DND-41 (cell line): ENCODE data around the gene NELL2.

Experiments
- ATAC-seq: fragments of 200-7000 bp; cut with Tn5 transposase; 3 replicates; pipeline ENCODE4 v1.9.1; 2021; ENCODE audit warnings: low read depth; ENCODE audit not compliant: insufficient read depth
- DNase-seq: peaks from one replicate; pipeline ENCODE4 v3.0.0-alpha.2; 2020
- H2AFZ ChIP-seq: 2 replicates; pipeline ENCODE4 v1.6.0; 2012; ENCODE audit warnings: low read depth, low read length
- H3K27ac ChIP-seq: 2 replicates; pipeline ENCODE4 v1.5.1; 2012; ENCODE audit warnings: low read length, inconsistent platforms
- H3K27me3 ChIP-seq: fragments of 200-600 bp; sonication (generic); 2 replicates; pipeline ENCODE4 v1.6.0; 2012; ENCODE audit warnings: low read length, mild to moderate bottlenecking, inconsistent platforms; ENCODE audit not compliant: insufficient read depth, poor library complexity
- H3K36me3 ChIP-seq: 2 replicates; pipeline ENCODE4 v1.5.1; 2012; ENCODE audit warnings: low read length, inconsistent platforms; ENCODE audit not compliant: insufficient read depth
- H3K4me1 ChIP-seq: 2 replicates; pipeline ENCODE4 v1.5.1; 2012; ENCODE audit warnings: mild to moderate bottlenecking, low read length; ENCODE audit not compliant: insufficient read depth
- H3K4me2 ChIP-seq: 2 replicates; pipeline ENCODE4 v1.6.0; 2012; ENCODE audit warnings: mild to moderate bottlenecking, moderate library complexity, low read length, inconsistent platforms; ENCODE audit not compliant: insufficient read depth
- H3K4me3 ChIP-seq, 2 experiments: fragments of 200-600 bp in 1 of 2; shearing (Covaris generic) in 1 of 2; 2 replicates each; pipeline ENCODE4 v1.5.1; 2012 to 2016; ENCODE audit warnings: inconsistent platforms in 2 of 2, low read length in 2 of 2, mild to moderate bottlenecking in 2 of 2, low read depth in 1 of 2, moderate library complexity in 1 of 2
- H3K79me2 ChIP-seq: 2 replicates; pipeline ENCODE4 v1.6.0; 2012; ENCODE audit warnings: low read length, inconsistent platforms; ENCODE audit not compliant: insufficient read depth
- H3K9ac ChIP-seq: 2 replicates; pipeline ENCODE4 v1.6.0; 2012; ENCODE audit warnings: low read depth, mild to moderate bottlenecking, inconsistent platforms, low read length, moderate library complexity
- H3K9me3 ChIP-seq: 2 replicates; pipeline ENCODE4 v1.5.1; 2012; ENCODE audit warnings: low read length, moderate library complexity, mild to moderate bottlenecking, inconsistent platforms; ENCODE audit not compliant: insufficient read depth, severe bottlenecking
- H4K20me1 ChIP-seq: 2 replicates; pipeline ENCODE4 v1.6.0; 2012; ENCODE audit warnings: low read length; ENCODE audit not compliant: insufficient read depth
- EZH2 ChIP-seq: IDR thresholded peaks from 3 replicates; pipeline ENCODE4 v1.6.1; 2012; ENCODE audit warnings: borderline replicate concordance, low read depth, mild to moderate bottlenecking, moderate library complexity, low read length, inconsistent platforms; ENCODE audit not compliant: severe bottlenecking
- TF ChIP-seq, protein P1 (sequence below): IDR thresholded peaks from 2 replicates; pipeline ENCODE4 v1.5.1; 2012; ENCODE audit warnings: borderline replicate concordance, low read length, moderate library complexity, mild to moderate bottlenecking; ENCODE audit not compliant: poor library complexity, severe bottlenecking; ENCODE audit errors: extremely low read depth

Gene NELL2

DNA sequence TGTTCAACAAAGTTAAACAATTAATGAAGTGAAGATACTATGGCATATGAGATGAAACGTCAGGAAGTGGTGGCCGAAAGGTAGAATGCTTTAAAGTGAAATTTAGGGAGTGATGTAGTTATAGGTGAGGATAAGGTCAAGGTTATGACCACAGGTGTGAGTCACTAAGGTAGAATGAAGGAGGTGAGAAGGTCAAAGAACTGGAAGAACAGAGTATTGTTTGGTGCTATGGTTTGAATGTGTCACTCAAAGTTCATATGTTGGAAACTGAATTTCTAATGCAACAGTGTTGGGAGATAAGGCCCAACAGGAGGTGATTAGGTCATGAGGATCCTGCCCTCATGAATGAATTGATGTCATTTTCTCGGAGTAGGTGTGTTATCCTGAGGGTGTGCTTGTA lies 293.6 kb downstream of the NELL2 start:
- no peak overlapping the region for H3K27ac ChIP-seq
- no peak overlapping the region for H3K9ac ChIP-seq

DNA sequence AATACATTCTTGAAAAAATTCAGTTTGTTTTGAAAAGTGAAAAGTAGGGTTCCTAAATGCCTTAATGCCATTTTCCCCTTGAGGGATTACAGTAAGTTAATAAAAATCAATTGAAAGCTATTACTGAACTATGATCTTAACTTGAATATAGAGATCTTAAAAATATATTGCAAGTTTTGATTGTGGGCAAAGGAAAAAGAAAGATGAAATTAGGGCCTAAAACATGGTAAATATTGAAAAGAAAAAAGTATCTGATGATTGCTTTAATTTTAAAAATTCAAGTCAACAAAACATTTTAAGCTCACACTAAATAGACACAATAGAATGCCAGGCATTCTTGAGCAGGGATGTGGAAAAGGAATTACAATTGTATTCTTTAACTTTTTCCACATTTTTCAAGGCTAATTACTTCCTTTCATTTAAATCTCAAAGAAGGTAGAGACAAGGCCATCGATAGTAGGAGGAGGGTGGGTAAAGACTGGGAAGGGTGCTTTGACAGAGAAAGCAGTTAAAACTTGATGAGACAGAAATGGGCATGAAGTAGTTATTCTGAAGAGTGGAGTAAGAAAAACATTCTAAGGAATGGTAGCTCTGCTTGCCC lies 294.4 kb downstream of the NELL2 start:
- no peak overlapping the region for H3K4me3 ChIP-seq
- TF ChIP-seq, protein P1, sequence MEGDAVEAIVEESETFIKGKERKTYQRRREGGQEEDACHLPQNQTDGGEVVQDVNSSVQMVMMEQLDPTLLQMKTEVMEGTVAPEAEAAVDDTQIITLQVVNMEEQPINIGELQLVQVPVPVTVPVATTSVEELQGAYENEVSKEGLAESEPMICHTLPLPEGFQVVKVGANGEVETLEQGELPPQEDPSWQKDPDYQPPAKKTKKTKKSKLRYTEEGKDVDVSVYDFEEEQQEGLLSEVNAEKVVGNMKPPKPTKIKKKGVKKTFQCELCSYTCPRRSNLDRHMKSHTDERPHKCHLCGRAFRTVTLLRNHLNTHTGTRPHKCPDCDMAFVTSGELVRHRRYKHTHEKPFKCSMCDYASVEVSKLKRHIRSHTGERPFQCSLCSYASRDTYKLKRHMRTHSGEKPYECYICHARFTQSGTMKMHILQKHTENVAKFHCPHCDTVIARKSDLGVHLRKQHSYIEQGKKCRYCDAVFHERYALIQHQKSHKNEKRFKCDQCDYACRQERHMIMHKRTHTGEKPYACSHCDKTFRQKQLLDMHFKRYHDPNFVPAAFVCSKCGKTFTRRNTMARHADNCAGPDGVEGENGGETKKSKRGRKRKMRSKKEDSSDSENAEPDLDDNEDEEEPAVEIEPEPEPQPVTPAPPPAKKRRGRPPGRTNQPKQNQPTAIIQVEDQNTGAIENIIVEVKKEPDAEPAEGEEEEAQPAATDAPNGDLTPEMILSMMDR, result no peak
- no peak for TF ChIP-seq EZH2
- no peaks in the 10 kb centered on the region for H3K27me3 ChIP-seq
- H3K36me3 ChIP-seq, result no peaks in the 10 kb centered on the region
- H3K27ac ChIP-seq, result no peak overlapping the region
- H3K9me3 ChIP-seq, result no peaks in the 10 kb centered on the region
- H3K4me1 ChIP-seq, result no peaks in the 10 kb centered on the region
- ATAC-seq, result no peak
- H4K20me1 ChIP-seq, result no peaks in the 10 kb centered on the region
- no peaks in the 10 kb centered on the region for H3K79me2 ChIP-seq
- H2AFZ ChIP-seq, result no peak overlapping the region
- H3K9ac ChIP-seq, result no peak overlapping the region
- H3K4me2 ChIP-seq, result no peak overlapping the region
- no peak for DNase-seq

More for the DNA sequence above, 293.6 kb downstream of the NELL2 start:
- no peak for TF ChIP-seq EZH2
- TF ChIP-seq, protein P1, result no peak
- no peaks in the 10 kb centered on the region for H3K9me3 ChIP-seq
- no peak overlapping the region for H3K4me2 ChIP-seq
- H4K20me1 ChIP-seq, result no peaks in the 10 kb centered on the region
- ATAC-seq, result no peak
- no peak overlapping the region for H2AFZ ChIP-seq
- no peak overlapping the region for H3K4me3 ChIP-seq
- H3K4me1 ChIP-seq, result no peaks in the 10 kb centered on the region
- no peaks in the 10 kb centered on the region for H3K36me3 ChIP-seq
- no peaks in the 10 kb centered on the region for H3K79me2 ChIP-seq
- no peak for DNase-seq
- H3K27me3 ChIP-seq, result no peaks in the 10 kb centered on the region

DNA sequence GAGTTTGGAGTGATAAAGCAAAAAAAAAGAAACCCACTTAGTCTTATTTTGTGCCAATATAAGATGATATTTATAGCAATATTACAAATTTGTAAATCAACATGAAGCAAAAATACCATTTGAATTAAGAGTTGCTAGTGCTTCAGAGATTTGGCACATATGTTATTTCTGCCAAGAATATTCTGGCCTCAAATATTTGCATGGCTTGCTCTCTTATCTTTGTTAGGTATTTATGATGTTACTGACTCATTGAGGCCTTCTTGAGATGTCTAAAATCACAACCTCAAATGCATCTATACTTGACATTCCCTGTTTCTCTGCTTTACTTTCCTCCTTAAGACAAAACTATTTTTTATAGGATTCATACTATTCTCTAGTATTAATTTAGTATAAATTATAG lies 301.5 kb downstream of the NELL2 start:
- H2AFZ ChIP-seq, result no peak overlapping the region

More for the DNA sequence above, 301.5 kb downstream of the NELL2 start:
- no peak overlapping the region for H3K4me3 ChIP-seq
- no peaks in the 10 kb centered on the region for H3K79me2 ChIP-seq
- H3K9ac ChIP-seq, result no peak overlapping the region
- no peak overlapping the region for H3K27ac ChIP-seq
- H3K27me3 ChIP-seq, result no peaks in the 10 kb centered on the region
- no peak overlapping the region for H3K4me2 ChIP-seq
- TF ChIP-seq, protein P1, result no peak
- no peak for TF ChIP-seq EZH2
- H3K9me3 ChIP-seq, result no peaks in the 10 kb centered on the region
- no peaks in the 10 kb centered on the region for H3K36me3 ChIP-seq
- ATAC-seq (no peak), DNase-seq (no peak)
- H4K20me1 ChIP-seq, result no peaks in the 10 kb centered on the region
- H3K4me1 ChIP-seq, result no peaks in the 10 kb centered on the region
